Mammary epithelial cell (primary cell): Measurements from ENCODE around the gene SLC5A10.
"Not testable (repeated sequence)": the region's sequence is repeated elsewhere in the genome, so short reads cannot be mapped to it uniquely, and the experiment has no call there.

Experiments
- CTCF ChIP-seq, 2 donors: IDR thresholded peaks in 1 of 2; conservative IDR thresholded peaks in 1 of 2; 2 replicates each; pipeline ENCODE4 v1.5.1; 2011 to 2012; ENCODE audit warnings: inconsistent platforms in 2 of 2, low read length in 2 of 2, mild to moderate bottlenecking in 2 of 2, control low read depth in 1 of 2, low read depth in 1 of 2; ENCODE audit not compliant: insufficient read depth in 1 of 2; ENCODE audit errors: extremely low read depth in 1 of 2
- EZH2 ChIP-seq: IDR thresholded peaks from 2 replicates; pipeline ENCODE4 v1.6.1; 2012; ENCODE audit warnings: low read length, inconsistent platforms, borderline replicate concordance

- not testable (repeated sequence) for TF ChIP-seq CTCF (conservative IDR thresholded peaks at IDR 0.05 in 1 of 2, IDR thresholded peaks at IDR 0.05 in 1 of 2; ENCODE audit: extremely low read depth in 1 of 2, insufficient read depth in 1 of 2, low read depth in 1 of 2, low read length in 2 of 2); EZH2
Measured at GRCh38 chr17:19029740-19030139, 77.8 kb downstream of the SLC5A10 start.
